Measurements from ENCODE around the gene FYN. TPM values are rescaled to one million over a fixed set of nuclear protein-coding genes. Genes with fewer than 3 reads are reported as not detected.

Gene FYN
- total RNA-seq, 1 donor from 2014 or later, result 260 TPM

DNA sequence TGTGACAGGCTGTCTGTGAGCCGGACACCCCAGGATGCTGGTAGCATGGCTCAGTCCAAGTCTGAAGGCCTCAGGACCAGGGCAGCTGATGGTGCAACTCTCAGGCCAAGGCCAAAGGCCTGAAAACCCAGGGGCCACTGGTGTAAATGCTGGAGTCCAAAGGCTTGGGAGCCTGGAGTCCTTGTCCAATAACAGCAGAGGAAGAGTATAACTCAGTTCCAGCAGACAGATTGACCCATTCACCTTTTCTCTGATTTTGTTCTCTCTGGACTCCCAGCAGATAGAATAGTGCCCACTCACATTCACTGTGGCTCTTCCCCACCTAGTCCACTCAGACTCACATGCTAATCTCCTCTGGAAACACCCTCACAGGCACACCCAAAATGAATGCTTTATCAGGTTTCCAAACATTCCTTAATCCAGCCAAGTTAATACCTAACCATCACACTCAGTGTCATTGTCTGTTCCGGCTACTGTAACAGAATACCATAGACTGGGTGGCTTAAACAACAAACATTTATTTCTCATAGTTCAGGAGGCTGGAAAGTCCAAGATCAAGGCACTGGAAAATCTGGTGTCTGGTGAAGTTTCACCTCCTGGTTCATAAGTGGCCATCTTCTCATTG is 262.6 kb downstream of the FYN start:
- H3K27ac Mint-ChIP-seq (ENCODE audit: unreplicated experiment), result no peak overlapping the region
- no peak overlapping the region for H3K4me3 Mint-ChIP-seq
- no peak for DNase-seq (ENCODE audit: low read depth, low spot score)
- H3K36me3 Mint-ChIP-seq (ENCODE audit: low read depth), result no peaks in the 10 kb centered on the region
- peaks cover 6% of the 10 kb centered on the region for H3K9me3 Mint-ChIP-seq
- TF ChIP-seq, protein P1, sequence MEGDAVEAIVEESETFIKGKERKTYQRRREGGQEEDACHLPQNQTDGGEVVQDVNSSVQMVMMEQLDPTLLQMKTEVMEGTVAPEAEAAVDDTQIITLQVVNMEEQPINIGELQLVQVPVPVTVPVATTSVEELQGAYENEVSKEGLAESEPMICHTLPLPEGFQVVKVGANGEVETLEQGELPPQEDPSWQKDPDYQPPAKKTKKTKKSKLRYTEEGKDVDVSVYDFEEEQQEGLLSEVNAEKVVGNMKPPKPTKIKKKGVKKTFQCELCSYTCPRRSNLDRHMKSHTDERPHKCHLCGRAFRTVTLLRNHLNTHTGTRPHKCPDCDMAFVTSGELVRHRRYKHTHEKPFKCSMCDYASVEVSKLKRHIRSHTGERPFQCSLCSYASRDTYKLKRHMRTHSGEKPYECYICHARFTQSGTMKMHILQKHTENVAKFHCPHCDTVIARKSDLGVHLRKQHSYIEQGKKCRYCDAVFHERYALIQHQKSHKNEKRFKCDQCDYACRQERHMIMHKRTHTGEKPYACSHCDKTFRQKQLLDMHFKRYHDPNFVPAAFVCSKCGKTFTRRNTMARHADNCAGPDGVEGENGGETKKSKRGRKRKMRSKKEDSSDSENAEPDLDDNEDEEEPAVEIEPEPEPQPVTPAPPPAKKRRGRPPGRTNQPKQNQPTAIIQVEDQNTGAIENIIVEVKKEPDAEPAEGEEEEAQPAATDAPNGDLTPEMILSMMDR (conservative IDR thresholded peaks at IDR 0.05), result no peak
- H3K4me1 Mint-ChIP-seq, result peaks cover 35% of the 10 kb centered on the region
- H3K27me3 Mint-ChIP-seq (ENCODE audit: low read depth), result peaks cover 5% of the 10 kb centered on the region

Other genes with a start within 250 kb of the FYN start
- gene CCN6, start 180.7 kb upstream of the FYN start, total RNA-seq, result not detected in 2 replicates
- 23.4 and 26.3 TPM in 2 replicates for gene TUBE1, start 214.0 kb upstream of the FYN start, total RNA-seq
- 26.7 and 30.3 TPM in 2 replicates for gene FAM229B, start 214.1 kb upstream of the FYN start, total RNA-seq